Gastrocnemius medialis (tissue), 4 donors: ENCODE measurements around the gene EFNA1. TPM values are rescaled to one million over a fixed set of nuclear protein-coding genes. Genes with fewer than 3 reads are reported as not detected.
"Not testable (repeated sequence)": the region's sequence is repeated elsewhere in the genome, so short reads cannot be mapped to it uniquely, and the experiment has no call there.

Source experiments
- ATAC-seq, 2 donors: fragments of 150-250 bp; one replicate each; pipeline ENCODE4 v1.9.1; 2016
- DNase-seq, 2 donors: peaks; one replicate each; pipeline ENCODE4 v3.0.0-alpha.2; 2019
- H3K27ac ChIP-seq, 4 donors: fragments of 200-600 bp; sonication (generic); 1 replicate in 1 of 4; 2 replicates in 3 of 4; pipeline ENCODE4 v1.5.1; 2016 to 2018; ENCODE audit warnings: mild to moderate bottlenecking in 2 of 4, moderate library complexity in 1 of 4
- H3K27me3 ChIP-seq, 3 donors: fragments of 200-600 bp; sonication (generic) in 2 of 3; 1 replicate in 1 of 3; 2 replicates in 2 of 3; pipeline versions ENCODE4 v1.5.1 to v1.6.0; 2016 to 2019; ENCODE audit warnings: mild to moderate bottlenecking in 1 of 3, moderate library complexity in 1 of 3
- H3K36me3 ChIP-seq, 2 donors: fragments of 200-600 bp; sonication (generic) in 1 of 2; one replicate each; pipeline ENCODE4 v1.5.1; 2017 to 2018
- H3K4me1 ChIP-seq, 2 donors: fragments of 200-600 bp; sonication (generic) in 1 of 2; one replicate each; pipeline ENCODE4 v1.5.1; 2016 to 2017; ENCODE audit warnings: mild to moderate bottlenecking in 2 of 2
- H3K4me3 ChIP-seq, 4 donors: fragments of 200-600 bp; sonication (generic) in 3 of 4; 1 replicate in 1 of 4; 2 replicates in 3 of 4; pipeline ENCODE4 v1.5.1; 2016 to 2019; ENCODE audit warnings: mild to moderate bottlenecking in 2 of 4
- H3K9me3 ChIP-seq, 3 donors: fragments of 200-600 bp; sonication (generic) in 2 of 3; 1 replicate in 1 of 3; 2 replicates in 2 of 3; pipeline ENCODE4 v1.5.1; 2016 to 2019
- POLR2A ChIP-seq, 2 donors: fragments of 450-650 bp; IDR thresholded peaks; one replicate each; pipeline ENCODE4 v1.6.1; 2017; ENCODE audit warnings: antibody characterized with exemption in 2 of 2, mild to moderate bottlenecking in 2 of 2, moderate library complexity in 2 of 2
- in situ Hi-C, 4 donors: fragments of 200-750 bp; cut with MboI; loops; one replicate each; pipeline versions ENCODE4 v1.15.0 to v1.8.0; 2017; ENCODE audit warnings: low sequenced_read_pairs in 4 of 4
- intact Hi-C: fragments of 100-400 bp; cut with DNase I; formaldehyde crosslinking; loops from one replicate; pipeline ENCODE4 v1.15.1; 2023; ENCODE audit warnings: low total_unique reads
- total RNA-seq, 4 donors: library from RNA; depleted of rRNA; stranded (reverse); fragments of >200 nt; gene quantifications; one replicate each; pipeline versions ENCODE4 v1.1.0 to v1.2.3, GENCODE V29; 2016
- TF ChIP-seq, protein P1 (sequence below), 5 experiments: fragments of 450-650 bp in 3 of 5; fragments of 200-600 bp in 2 of 5; sonication (generic) in 2 of 5; IDR thresholded peaks in 4 of 5; conservative IDR thresholded peaks in 1 of 5; 1 replicate in 4 of 5; 2 replicates in 1 of 5; pipeline ENCODE4 v1.5.1; 2016 to 2019; ENCODE audit warnings: antibody characterized with exemption in 5 of 5, mild to moderate bottlenecking in 3 of 5, moderate library complexity in 3 of 5

Gene EFNA1
- total RNA-seq, 4 donors from 2014 or later = 12.6 to 35.1 (median 14.4) TPM

DNA sequence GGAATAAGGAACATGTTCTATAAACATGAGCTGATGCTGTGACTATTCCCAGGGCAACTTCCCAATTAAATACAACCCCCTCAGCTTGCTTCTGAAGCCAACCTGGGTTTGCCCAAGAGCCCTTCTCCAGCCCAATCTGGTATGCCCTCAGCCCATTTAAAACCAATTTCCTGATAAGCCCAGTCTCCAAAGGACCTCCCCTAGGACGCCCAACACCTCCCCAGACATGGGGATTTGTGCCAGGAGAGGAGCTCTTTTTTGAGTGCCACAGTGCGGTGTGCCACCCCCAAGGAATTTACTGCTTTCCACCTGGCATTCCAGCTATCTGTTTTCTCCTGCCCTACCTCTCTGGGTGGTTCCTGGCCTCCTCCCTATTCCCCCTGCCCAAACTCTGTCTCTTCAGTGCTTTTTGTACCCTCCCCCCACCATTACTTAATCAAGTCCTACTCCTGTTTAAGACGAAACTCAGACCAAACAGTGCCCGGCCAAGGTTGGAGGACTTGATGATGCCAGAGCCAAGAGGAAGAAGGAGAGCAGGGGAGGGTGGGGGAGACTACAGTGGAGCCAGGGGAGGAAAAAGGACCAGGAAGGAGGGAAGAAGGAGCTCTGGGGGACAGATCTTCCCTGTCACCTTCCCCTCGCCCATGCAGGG, 11.4 kb upstream of the EFNA1 start:
- H3K27ac ChIP-seq = no peak overlapping the region
- DNase-seq (no peak), ATAC-seq (no peak)
- H3K36me3 ChIP-seq = no peaks in the 10 kb centered on the region
- H3K9me3 ChIP-seq = no peaks in the 10 kb centered on the region
- in situ Hi-C loops (no loop called here), intact Hi-C loops (no loop called here)
- no peaks in the 10 kb centered on the region for H3K4me1 ChIP-seq
- no peak for TF ChIP-seq POLR2A (IDR thresholded peaks at IDR 0.05)
- TF ChIP-seq, protein P1, sequence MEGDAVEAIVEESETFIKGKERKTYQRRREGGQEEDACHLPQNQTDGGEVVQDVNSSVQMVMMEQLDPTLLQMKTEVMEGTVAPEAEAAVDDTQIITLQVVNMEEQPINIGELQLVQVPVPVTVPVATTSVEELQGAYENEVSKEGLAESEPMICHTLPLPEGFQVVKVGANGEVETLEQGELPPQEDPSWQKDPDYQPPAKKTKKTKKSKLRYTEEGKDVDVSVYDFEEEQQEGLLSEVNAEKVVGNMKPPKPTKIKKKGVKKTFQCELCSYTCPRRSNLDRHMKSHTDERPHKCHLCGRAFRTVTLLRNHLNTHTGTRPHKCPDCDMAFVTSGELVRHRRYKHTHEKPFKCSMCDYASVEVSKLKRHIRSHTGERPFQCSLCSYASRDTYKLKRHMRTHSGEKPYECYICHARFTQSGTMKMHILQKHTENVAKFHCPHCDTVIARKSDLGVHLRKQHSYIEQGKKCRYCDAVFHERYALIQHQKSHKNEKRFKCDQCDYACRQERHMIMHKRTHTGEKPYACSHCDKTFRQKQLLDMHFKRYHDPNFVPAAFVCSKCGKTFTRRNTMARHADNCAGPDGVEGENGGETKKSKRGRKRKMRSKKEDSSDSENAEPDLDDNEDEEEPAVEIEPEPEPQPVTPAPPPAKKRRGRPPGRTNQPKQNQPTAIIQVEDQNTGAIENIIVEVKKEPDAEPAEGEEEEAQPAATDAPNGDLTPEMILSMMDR (IDR thresholded peaks at IDR 0.05 in 4 of 5, conservative IDR thresholded peaks at IDR 0.05 in 1 of 5) = no peak
- H3K27me3 ChIP-seq = peaks cover 0 to 3% (median 0%) of the 10 kb centered on the region in 3 donors
- H3K4me3 ChIP-seq = no peak overlapping the region

DNA sequence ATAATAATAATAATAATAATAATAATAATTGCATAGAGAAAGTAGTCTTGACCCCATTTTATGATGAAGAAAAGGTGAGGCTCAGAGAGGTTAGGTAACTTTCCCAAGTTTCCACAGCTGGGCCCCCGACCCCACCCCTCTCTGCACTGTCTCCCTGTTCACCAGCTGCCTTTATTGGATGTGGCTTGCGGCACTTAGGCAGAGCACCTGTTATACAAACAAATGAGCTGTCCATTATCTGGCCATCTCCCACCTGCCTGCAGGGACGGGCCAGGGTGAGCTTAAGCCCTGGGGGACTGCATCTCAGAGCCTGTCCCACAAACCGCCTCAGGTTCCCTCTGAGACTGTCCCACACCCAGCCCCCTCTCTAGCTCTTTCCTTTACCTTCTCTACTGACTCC, 10.1 kb upstream of the EFNA1 start:
- intact Hi-C loops = no loop called here
- TF ChIP-seq, protein P1 (IDR thresholded peaks at IDR 0.05 in 4 of 5, conservative IDR thresholded peaks at IDR 0.05 in 1 of 5) = no peak
- in situ Hi-C loops = no loop called here

DNA sequence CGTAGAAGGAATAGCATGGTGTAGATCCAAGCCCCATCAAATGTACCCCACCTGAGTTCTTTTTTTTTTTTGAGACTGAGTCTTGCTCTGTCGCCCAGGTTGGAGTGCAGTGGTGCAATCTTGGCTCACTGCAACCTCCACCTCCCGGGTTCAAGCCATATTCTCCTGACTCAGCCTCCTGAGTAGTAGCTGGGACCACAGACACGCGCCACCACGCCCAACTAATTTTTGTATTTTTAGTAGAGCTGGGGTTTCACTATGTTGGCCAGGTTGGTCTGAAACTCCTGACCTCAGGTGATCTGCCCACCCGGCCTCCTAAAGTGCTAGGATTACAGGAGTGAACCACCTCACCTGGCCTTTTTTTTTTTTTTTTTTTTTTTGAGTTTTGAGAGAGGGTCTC, 9.6 kb upstream of the EFNA1 start:
- H3K36me3 ChIP-seq, DNase-seq, ATAC-seq, H3K9me3 ChIP-seq, H3K27me3 ChIP-seq, H3K27ac ChIP-seq, intact Hi-C loops, H3K4me1 ChIP-seq, H3K4me3 ChIP-seq, in situ Hi-C loops: not testable (repeated sequence)

More for the DNA sequence above, 10.1 kb upstream of the EFNA1 start:
- ATAC-seq = no peak
- no peak for DNase-seq
- Histone ChIP-seq H3K4me1 (no peaks in the 10 kb centered on the region), H3K27ac (no peak overlapping the region), H3K27me3 (peaks cover 0 to 3% (median 0%) of the 10 kb centered on the region in 3 donors), H3K36me3 (no peaks in the 10 kb centered on the region), H3K4me3 (no peak overlapping the region), H3K9me3 (no peaks in the 10 kb centered on the region)

DNA sequence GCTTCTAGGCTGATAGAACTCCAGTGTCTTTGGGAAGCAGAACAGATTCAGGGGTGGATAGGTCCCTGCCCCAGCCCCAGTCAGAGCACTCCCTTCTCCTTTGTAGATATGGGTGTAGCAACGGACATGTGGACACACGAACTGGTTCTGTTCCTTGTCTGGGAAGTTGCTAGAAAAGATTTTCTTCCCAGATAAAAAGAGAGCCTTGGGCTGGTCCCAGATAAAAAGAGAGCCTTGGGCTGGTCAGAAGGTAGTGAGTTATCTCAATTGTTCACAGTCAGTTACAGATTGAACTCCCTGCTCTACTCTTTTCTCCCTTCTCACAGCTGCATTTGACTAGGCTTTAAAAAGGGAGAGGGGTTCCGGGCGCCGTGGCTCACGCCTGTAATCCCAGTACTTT, 7.4 kb upstream of the EFNA1 start:
- in situ Hi-C loops = no loop called here
- H3K27me3 ChIP-seq = peaks cover 0 to 3% (median 0%) of the 10 kb centered on the region in 3 donors
- ATAC-seq (no peak), DNase-seq (no peak)
- intact Hi-C loops = no loop called here
- TF ChIP-seq POLR2A (IDR thresholded peaks at IDR 0.05) = no peak
- TF ChIP-seq, protein P1 (IDR thresholded peaks at IDR 0.05 in 4 of 5, conservative IDR thresholded peaks at IDR 0.05 in 1 of 5) = no peak
- no peak overlapping the region for H3K4me3 ChIP-seq
- H3K9me3 ChIP-seq = no peaks in the 10 kb centered on the region
- H3K36me3 ChIP-seq = no peaks in the 10 kb centered on the region
- H3K27ac ChIP-seq = no peak overlapping the region
- no peaks in the 10 kb centered on the region for H3K4me1 ChIP-seq

DNA sequence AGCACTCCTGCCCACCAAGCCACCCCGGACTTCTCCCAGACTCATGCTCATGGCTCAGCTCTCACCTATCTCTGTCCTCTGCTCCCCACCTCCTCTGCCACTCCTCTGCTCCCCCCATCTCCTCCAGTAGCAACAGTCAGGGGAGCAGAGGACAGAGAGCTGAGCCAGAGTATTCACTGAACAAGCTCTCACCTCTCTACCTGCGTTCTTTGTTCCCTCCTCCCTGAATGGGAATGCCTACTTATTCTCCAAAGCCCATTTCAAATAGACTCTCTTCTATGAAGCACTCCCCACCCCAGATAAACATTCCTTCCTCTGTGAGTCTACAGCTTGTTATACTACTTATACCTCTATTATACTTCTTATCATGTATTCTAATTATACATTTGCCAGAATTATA, 6.4 kb upstream of the EFNA1 start:
- Histone ChIP-seq H3K27ac (no peak overlapping the region), H3K4me1 (peaks cover 0 to 7% of the 10 kb centered on the region in 2 donors), H3K4me3 (no peak overlapping the region), H3K36me3 (no peaks in the 10 kb centered on the region), H3K9me3 (no peaks in the 10 kb centered on the region), H3K27me3 (peaks cover 3 to 8% (median 7%) of the 10 kb centered on the region in 3 donors)
- TF ChIP-seq POLR2A (IDR thresholded peaks at IDR 0.05) = no peak
- TF ChIP-seq, protein P1 (IDR thresholded peaks at IDR 0.05 in 4 of 5, conservative IDR thresholded peaks at IDR 0.05 in 1 of 5) = no peak
- ATAC-seq = no peak
- DNase-seq = no peak
- in situ Hi-C loops (no loop called here), intact Hi-C loops (no loop called here)
